Adipose tissue (tissue), 3 donors: Measurements from ENCODE around the gene SORBS1. TPM values are rescaled to one million over a fixed set of nuclear protein-coding genes. Genes with fewer than 3 reads are reported as not detected.

ENCODE experiments used
- H3K27ac ChIP-seq: one replicate; pipeline ENCODE4 v1.5.1; 2013; ENCODE audit warnings: low read depth, low read length
- WGBS, 3 donors: extraction: QIAGEN DNeasy Blood & Tissue Kit; methylation state at CpG; one replicate each; pipeline ENCODE4 v1.1.7; 2013; 5-methylcytosine and 5-hydroxymethylcytosine counted together
- polyA plus RNA-seq, 3 donors: library from polyadenylated mRNA; stranded (reverse); fragments of 200-250 nt; gene quantifications; one replicate each; pipeline ENCODE4 v1.2.3, GENCODE V29; 2013
- donor health status: healthy with polysubstance abuse.
- donor health status: Bipolar disorder and iron deficiency.
- donor health status: healthy.

Gene SORBS1
- polyA plus RNA-seq, 3 donors: 25.4 to 508 (median 85.4) TPM

DNA sequence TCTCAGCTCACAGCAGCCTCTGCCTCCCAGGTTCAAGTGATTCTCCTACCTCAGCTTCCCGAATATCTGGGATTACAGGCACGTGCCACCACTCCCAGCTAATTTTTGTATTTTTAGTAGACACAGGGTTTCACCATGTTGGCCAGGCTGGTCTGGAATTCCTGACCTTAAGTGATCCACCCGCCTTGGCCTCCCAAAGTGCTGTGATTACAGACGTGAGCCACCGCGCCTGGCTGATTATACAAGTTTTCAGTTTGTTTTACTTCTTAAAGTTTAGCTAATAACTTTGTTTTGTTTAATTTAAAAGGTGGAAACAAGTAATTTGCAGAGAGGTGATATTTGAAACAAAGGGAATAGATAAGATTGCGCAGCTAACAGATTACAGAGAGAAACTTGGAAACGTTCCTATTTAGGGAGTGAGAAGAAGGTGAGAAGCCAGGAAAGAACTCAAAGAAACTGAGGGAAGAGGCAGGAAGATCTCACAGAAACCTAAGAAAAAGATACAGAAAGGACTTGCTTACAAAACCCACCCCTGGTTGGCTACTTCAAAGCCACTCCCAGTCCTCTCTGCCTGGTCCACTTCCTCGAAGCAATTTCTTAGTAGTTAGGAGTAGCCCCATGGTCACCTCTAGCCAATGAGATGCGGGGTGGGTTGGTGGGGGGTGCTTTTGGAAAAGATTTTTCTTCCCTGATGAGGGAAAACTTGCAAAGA is 255.4 kb downstream of the SORBS1 start:
- no peak overlapping the region for H3K27ac ChIP-seq
- WGBS, 3 donors: 37 to 74% (median 73%) methylated on average over 10 of the region's 10 CpGs

- no peak overlapping the region for H3K27ac ChIP-seq
- 86 to 96% (median 88%) methylated on average over 2 of the region's 2 CpGs for WGBS, 3 donors
These were observed 256.2 kb downstream of the SORBS1 start for GRCh38 chr10:95304976-95305375.

DNA sequence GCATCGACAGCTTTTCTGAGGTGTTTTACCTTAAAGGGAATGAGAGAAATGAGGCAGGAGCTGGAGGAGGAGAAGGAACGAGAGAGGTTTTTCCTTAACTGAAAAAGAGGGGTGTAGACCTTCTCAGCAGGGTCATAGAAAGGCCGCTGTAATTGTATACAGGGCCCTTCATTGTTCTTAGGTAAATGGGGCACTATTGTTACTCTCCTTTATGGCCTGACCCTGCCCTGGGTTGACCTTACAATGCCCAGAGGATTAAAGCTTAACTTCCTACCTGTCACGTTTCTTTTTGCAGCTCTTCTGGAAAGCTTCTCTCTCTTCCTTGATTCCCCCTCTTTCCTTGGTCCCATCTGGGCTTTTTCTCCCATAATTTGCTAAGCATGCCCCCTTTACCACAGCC is 256.7 kb downstream of the SORBS1 start:
- WGBS, 3 donors: 80 to 98% (median 87%) methylated on average over 4 of the region's 4 CpGs

GRCh38 chr10:95303950-95304349 is 257.2 kb downstream of the SORBS1 start:
- WGBS, 3 donors: 89 to 100% (median 94%) methylated on average over 1 of the region's 1 CpG
- H3K27ac ChIP-seq: no peak overlapping the region

More for the DNA sequence above, 256.7 kb downstream of the SORBS1 start:
- H3K27ac ChIP-seq: no peak overlapping the region

GRCh38 chr10:95303535-95303934 is 257.6 kb downstream of the SORBS1 start:
- 76 to 90% (median 77%) methylated on average over 8 of the region's 8 CpGs for WGBS, 3 donors
- H3K27ac ChIP-seq: no peak overlapping the region

GRCh38 chr10:95300022-95300539 is 261.1 kb downstream of the SORBS1 start:
- no peak overlapping the region for H3K27ac ChIP-seq
- WGBS, 3 donors: 78 to 92% (median 88%) methylated on average over 3 of the region's 3 CpGs

- 81 to 93% (median 87%) methylated on average over 3 of the region's 3 CpGs for WGBS, 3 donors
- no peak overlapping the region for H3K27ac ChIP-seq
These were observed 263.8 kb downstream of the SORBS1 start for GRCh38 chr10:95297402-95297801.

- 97 to 100% (median 98%) methylated on average over 4 of the region's 4 CpGs for WGBS, 3 donors
- no peak overlapping the region for H3K27ac ChIP-seq
These were observed 264.4 kb downstream of the SORBS1 start for GRCh38 chr10:95296764-95297163.

DNA sequence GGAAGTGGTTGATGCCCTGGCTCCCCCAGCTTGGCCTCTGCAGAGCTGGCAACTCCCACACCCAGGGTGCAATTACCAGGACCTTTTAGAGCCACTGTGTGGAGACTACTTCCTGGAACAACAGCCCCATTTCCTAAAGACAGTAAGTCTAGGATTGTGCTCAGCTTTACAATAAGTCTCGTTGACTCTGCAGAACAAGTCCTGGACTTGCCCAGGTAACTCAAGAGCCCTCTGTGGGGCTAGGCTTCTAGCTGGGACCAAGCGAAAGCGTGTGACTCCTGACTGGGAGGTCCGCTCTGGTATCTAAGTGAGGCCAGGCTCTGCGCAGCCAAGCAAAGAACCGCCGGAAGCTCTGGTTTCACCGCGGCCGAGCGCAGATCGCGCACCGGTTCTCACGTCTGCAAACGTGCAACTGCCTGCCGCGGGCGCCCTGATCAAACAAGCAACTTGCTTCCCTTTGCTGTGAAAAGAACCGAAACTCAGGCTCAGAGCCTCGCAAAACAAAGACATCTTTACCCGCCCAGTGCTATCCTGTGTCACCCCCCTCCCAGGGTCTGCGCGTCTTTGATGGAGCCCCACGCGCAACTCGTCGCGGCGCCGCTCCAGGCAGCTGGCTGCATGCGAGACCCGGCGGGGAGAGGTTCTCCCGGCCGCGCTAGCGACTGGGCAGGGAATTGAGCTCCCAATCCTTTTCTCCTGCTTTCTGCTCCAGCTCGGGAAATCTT is 266.0 kb downstream of the SORBS1 start:
- WGBS, 3 donors: 3 to 9% (median 5%) methylated on average over 39 of the region's 39 CpGs
- H3K27ac ChIP-seq: no peak overlapping the region

DNA sequence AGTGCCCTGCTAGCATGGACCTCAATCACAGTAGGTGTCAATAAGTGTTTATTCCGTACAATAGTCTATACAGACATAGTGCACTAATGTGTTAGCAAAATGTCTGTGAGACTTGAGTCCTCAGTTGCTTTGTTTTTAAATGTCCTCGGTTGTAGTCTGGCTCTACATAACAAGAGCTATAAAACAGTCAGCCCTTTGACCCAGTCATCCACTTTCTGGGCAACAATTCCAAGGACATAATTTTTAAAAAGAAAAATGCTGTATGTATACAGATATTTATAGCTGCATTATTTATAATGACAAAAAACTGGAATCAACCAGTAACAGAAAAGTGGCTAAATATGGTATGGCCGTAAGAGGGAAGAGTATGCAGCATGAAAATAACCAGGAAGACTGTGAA is 267.5 kb downstream of the SORBS1 start:
- 81 to 85% (median 85%) methylated on average over 3 of the region's 3 CpGs for WGBS, 3 donors
- no peak overlapping the region for H3K27ac ChIP-seq

DNA sequence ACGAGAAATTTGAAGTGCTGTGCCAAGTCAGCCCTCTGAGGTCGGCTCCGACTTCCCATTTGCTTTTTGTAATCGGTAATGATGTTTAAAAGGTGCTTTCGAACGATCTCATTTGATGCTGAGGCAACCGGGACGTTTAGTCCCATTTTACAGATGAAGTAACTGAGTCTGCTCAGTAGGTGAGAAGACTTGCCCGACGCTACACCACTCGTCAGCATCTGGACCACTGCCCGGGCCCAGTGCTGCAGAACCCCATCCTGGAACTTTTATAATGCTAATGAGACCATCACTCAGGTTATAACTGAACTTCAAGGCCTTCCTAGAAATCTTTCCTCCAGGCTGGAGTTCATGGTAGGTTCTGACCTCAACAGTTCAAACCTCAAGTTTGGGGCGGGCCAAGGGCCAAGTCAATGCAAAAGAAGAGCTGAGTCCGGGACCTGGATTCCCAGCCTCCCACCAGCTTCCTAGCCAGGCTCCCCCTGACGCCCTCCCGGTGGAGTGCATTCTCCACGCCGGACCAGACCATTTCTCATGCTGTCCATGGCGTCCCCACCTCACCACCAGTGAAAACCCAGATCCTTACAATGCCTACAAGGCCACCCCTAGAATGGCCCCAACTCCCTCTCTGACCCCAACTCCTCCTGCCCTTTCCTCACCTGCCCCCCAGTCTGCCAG is 269.7 kb downstream of the SORBS1 start:
- 57 to 68% (median 63%) methylated on average over 19 of the region's 19 CpGs for WGBS, 3 donors
- no peak overlapping the region for H3K27ac ChIP-seq

DNA sequence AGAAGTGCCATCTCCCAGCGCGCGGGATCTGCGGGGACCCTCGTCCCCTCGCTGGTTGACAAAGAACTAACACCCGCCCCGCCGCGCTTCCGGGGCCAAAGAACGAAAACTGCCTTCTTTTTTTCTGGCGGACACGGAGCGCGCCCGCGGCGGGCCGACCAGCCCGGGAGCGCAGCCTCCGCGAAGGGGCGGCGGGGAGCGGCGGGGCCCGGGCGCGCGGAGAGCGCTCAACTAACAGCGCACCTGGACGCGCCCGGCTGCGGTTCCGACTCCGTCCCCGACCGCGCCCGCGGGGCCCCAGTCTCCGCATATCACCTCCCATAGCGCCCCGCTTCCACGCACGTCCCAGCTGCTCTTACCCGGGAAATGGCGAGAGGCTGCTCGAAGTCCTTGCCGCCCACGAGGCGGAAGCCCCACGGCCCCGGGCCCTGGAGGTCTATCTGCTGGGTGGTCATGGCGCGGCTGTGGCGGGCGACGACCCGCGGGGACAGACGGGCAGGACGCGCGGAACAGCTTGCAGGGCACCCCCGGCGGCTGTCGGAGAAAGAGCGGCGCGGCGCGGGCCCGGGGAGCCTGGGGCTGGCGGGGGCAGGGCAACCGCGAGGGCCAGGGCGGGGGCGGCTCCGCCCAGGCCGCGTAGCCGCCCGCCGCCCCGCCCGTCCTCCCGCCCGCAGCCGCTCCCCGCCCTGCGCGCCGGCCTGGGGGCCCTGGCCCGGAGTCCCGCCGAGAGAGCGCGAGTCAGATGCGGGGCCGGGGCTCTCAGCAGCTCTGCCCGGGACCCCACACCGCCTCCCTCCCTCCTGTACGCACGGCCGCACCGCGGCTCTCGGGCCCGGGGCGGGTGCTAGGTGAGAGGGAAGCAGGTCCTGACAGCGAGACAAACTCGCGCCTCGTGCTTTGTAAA is 270.5 kb downstream of the SORBS1 start, which contains the start of gene PDLIM1:
TSS of gene PDLIM1 (minus strand) at position 543 of the 904 bp plus-strand sequence. CDS start at position 455, 88 bp downstream.
- H3K27ac ChIP-seq: peak within 1 kb of the TSS; percentile 38
- WGBS, 3 donors: 0 to 1% (median 1%) methylated on average over 77 to 118 of the region's 119 CpGs

- WGBS, 3 donors: 23 to 34% (median 24%) methylated on average over 14 of the region's 14 CpGs
These were observed 271.2 kb downstream of the SORBS1 start for GRCh38 chr10:95289921-95290421.

GRCh38 chr10:95289003-95289920 is 271.9 kb downstream of the SORBS1 start:
- WGBS, 3 donors: 45 to 62% (median 54%) methylated on average over 12 of the region's 12 CpGs
- H3K27ac ChIP-seq: peak overlapping the region; percentile 11

More at GRCh38 chr10:95289921-95290421, 271.2 kb downstream of the SORBS1 start:
- H3K27ac ChIP-seq: peak overlapping the region; percentile 11

GRCh38 chr10:95288303-95288702 is 272.9 kb downstream of the SORBS1 start:
- WGBS, 3 donors: 71 to 83% (median 74%) methylated on average over 1 of the region's 1 CpG
- no peak overlapping the region for H3K27ac ChIP-seq

- WGBS, 3 donors: 34 to 72% (median 43%) methylated on average over 3 of the region's 3 CpGs
- H3K27ac ChIP-seq: no peak overlapping the region
These were observed 273.9 kb downstream of the SORBS1 start for GRCh38 chr10:95287281-95287680.

DNA sequence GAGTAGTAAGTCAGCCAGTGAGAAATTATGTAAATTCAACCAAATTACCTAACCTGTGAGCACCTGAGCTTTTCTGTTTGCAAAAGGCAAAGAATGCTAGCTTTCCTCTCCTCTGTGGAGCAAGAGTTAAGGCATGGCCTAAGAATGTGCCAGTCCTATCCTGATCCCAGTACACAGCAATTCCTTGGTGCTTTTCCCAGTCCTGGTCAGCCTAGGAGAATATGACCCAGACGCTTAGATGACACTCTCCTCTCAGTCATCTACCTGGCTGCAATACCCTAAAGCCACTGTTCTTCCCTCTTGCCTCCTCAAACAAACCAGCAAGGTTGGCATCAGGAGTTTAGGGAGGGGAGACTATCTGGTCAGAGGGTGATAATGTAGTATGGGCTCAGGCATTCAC is 274.5 kb downstream of the SORBS1 start:
- 48 to 72% (median 67%) methylated on average over 1 of the region's 1 CpG for WGBS, 3 donors
- no peak overlapping the region for H3K27ac ChIP-seq
